ENCODE measurements around the gene DOCK10. TPM values are rescaled to one million over a fixed set of nuclear protein-coding genes. Genes with fewer than 3 reads are reported as not detected.
A peak's percentile ranks its signal among the peaks of the same experiment; 100 is the strongest.

DOCK10 gene
- total RNA-seq, 1 donor from 2014 or later, result 25.5 TPM

DNA sequence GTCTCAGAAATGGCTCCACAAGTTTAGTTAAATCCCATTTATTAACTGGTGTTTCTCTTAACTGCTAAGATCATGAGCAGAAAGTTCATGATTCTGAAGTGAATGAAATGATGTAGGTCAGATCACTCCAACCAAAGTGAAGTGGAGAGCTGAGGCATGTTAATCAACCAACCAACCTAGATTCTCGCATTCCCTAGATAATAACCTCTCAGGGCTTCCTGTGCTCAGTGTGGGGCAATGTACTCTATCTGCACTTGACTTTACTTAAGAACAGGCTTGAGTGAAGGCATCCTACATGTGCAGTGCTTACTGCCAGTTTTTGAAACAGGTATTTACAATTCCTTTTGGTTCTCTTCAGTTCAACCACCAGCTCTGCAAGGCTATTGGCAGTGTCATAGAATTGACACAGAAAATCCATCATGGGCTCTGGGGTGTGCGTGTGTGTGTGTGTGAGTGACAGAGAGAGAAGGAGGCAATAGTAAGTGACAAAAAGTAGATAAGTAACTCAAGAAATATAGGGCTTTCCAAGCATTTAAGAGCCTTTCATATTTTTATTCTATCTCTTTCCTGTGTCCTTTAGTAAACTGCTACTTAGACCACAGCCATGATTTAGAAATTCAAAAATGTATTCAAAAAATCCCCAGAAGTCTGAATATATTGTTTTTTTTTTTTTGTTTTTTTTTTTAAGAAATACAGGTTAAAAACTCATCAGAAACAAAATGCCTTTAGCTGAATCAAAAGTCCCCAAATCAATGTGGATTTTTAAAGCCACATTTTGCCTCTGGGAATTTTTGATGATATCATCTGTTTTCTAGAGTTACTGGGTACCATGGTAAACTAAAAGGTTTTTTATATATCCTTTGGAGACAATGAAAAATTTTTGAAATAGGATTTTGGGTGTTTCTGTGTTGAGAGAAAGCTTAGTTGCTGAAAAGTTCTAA, 28.6 kb downstream of the DOCK10 start:
- DNase-seq (ENCODE audit: low spot score), result no peak

DNA sequence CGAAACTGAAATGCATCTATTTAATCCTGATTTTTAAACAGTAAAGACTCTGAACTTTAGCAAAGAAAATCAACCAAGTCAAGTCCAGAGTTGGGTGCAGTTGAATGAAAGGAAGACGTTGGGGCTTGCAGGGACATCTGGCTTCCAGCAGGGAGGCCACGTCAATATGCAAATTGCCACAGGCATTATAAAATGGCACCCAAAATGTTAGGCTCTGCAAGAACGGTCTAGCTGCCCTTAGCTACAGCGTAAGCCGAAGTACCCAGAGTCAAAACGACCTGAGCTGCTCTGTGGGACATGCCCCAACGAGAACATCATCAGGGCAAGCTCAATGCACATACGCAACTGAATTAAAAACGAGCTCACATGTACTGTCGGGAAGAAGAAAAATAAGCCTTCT, 30.7 kb downstream of the DOCK10 start:
- no peak for DNase-seq (ENCODE audit: low spot score)

GRCh38 chr2:225010804-225011203, 31.5 kb downstream of the DOCK10 start:
- no peak for DNase-seq (ENCODE audit: low spot score)

DNA sequence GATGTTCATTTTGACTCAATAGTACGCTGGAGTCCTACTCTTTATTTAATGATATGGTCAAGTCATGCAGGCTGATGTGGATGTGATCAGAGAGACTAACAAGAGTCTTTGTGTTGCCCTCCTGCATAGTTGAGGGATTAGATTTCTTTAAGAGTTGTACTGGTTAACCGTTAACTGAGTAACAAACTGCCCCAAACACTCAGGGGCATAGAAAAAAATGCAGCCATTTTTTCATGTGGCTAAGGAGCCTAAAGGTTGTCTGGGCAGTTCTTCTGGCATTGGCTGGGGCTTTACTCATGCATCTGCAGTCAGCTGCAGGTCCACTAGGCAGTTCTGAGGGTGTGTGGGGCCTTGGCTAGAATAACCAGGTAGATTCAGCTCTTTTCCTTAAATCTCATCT, 32.5 kb downstream of the DOCK10 start:
- DNase-seq (ENCODE audit: low spot score), result no peak

DNA sequence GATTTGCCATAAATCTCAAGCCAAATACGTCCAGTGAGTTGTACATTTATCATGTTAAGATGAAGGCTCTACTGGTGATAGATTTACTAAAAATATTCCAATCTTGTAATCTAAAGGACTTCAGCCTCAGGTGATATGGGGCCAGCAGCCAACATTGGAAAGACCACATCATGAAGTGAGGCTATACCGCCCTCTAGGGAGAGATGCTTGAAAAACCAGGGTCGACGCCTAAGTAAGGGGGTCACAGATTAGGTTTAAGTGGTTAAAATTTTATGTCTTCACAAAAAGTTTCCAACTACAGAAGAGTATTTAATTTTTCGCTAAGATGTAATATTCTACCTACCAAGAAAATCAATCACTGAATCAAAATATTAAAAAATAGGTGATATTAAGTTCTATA, 33.3 kb downstream of the DOCK10 start:
- no peak for DNase-seq (ENCODE audit: low spot score)

DNA sequence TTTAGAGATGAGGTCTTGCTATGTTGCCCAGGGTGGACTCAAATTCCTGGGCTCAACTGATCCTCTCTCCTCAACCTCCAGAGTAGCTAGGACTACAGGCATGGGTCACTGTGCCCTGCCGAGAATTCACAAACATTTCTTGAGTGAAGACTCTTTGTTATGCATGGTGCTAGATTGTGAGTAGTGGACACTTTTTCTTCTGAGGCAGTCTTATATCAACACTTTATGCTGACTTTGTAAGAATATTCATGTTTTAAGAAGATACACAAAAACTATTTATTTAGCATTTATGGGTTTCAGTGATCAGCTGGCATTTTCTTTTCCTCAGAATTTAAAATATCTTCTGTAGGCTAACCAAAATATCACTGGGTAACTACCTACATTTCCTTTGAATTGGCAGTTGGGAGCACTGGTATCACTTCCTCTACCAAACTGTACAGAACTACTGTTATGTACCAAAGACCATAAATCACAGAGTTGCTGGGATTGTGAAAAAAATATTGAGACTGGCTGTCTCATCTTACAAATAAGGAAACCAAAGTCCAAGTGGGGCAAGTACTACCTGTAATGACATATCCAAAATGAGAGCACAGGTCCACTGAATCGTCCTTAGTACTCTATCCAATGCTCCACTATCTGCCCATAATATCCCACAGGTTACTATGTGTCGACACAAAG, 34.0 kb downstream of the DOCK10 start:
- no peak for DNase-seq (ENCODE audit: low spot score)

- DNase-seq (ENCODE audit: low spot score), result no peak
These were observed 35.5 kb downstream of the DOCK10 start for GRCh38 chr2:225006730-225007129.

GRCh38 chr2:225004597-225004996, 37.7 kb downstream of the DOCK10 start:
- no peak for DNase-seq (ENCODE audit: low spot score)

GRCh38 chr2:225002656-225003045, 39.6 kb downstream of the DOCK10 start:
- no peak for DNase-seq (ENCODE audit: low spot score)

GRCh38 chr2:225002039-225002655, 40.1 kb downstream of the DOCK10 start:
- peak; percentile 69 for DNase-seq (ENCODE audit: low spot score)

DNA sequence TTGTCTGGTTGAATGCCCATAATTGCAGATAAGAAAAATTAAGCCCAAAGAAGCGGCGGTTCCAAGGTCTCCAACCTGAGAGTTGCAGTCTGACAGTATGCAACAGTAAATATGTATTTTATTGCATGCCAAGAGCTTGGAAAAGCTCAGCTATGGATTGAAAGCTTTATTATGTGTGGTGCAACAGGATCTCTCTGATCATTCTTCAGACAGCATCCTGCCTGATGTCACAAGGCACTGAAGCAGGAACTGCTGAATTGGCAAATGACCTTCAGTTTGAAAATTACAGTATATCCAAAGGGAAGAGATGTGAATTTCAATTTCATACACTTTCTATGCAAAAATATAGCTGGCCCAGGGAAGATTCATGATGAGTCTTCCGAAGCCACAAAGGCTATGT, 42.5 kb downstream of the DOCK10 start:
- peak; percentile 87 for DNase-seq (ENCODE audit: low spot score)

- DNase-seq (ENCODE audit: low spot score), result no peak
These were observed 42.9 kb downstream of the DOCK10 start for GRCh38 chr2:224999321-224999720.

- peak; percentile 18 for DNase-seq (ENCODE audit: low spot score)
These were observed 44.5 kb downstream of the DOCK10 start for GRCh38 chr2:224997802-224998201.

- DNase-seq (ENCODE audit: low spot score), result no peak
These were observed 46.8 kb downstream of the DOCK10 start for GRCh38 chr2:224995419-224995818.

- no peak for DNase-seq (ENCODE audit: low spot score)
These were observed 47.9 kb downstream of the DOCK10 start for GRCh38 chr2:224994242-224994823.

GRCh38 chr2:224990710-224991109, 51.6 kb downstream of the DOCK10 start:
- DNase-seq (ENCODE audit: low spot score), result no peak

DNA sequence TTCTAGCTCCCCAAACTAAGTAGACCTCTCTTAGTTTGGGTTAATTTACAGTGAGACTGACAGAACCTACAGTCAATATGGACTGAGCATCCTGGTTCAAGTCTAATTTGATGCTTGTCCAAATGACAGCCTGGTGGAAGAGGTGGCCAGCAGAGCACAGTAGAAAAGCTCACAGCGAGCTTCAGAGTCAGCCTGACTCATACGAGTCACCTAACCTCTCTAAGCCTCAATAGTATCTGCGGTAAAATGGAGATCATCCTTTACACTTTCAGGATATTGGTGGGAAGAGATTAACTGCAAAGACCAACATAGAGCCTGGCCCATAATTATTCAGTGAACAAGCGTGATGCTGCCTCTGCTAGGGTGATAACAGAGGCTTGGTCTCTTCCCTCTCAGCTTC, 54.5 kb downstream of the DOCK10 start:
- no peak for DNase-seq (ENCODE audit: low spot score)

GRCh38 chr2:224986477-224986876, 55.8 kb downstream of the DOCK10 start:
- no peak for DNase-seq (ENCODE audit: low spot score)

DNA sequence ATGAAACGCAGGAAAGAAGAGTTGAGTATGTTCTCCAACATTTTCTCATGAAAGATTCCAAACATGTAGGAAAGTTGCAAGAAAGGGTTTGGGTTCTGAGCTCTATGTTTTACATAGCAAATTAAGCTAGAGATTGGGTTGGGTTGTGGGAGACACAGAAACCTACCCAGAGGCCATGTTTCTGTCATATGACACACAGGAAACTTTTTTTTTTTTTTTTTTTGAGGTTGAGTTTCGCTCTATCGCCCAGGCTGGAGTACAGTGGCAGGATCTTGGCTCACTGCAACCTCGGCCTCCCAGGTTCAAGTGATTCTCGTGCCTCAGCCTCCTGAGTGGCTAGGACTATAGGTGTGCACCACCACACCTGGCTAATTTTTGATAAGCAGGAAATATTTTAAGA, 57.6 kb downstream of the DOCK10 start:
- no peak for DNase-seq (ENCODE audit: low spot score)

GRCh38 chr2:224983712-224984554, 58.3 kb downstream of the DOCK10 start:
- DNase-seq (ENCODE audit: low spot score), result peak; percentile 72
